ENCODE results near the gene CHD6.

DNA sequence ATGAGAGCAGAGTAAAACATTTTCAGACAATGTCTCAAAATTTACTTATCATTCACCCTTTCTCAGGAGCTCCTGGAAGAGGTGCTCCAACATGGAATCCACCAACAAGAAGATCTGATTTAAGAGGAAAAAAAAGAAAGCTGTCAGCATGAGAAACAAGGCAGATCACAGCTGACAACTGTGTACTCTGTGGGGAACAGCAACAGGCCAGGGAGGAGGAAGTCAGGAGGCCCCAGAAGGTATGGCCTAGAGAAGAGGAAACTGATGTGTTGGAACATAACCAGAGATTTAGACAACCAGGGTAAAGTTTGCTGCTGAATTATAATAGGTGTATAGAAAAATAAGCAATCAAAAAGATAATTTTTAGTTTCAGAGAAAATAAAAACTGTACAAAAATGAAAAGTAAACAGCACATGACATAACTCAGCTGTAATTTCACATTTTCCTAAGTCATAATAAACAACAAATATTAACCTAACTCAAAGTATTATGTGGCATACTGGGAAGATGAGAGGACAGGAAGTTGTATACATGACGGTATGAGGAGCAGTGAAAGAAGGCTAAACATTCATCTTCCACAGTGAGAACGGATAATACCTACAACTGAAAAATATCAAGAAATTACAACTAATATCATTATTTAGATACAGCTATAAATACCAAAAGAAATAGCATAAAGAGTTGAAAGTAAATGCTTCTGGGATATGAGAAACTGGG, 138.0 kb downstream of the CHD6 start:
- TF ChIP-seq EZH2 (IDR thresholded peaks at IDR 0.05; ENCODE audit: borderline replicate concordance, low read depth, low read length, poor library complexity, severe bottlenecking), result no peak
- TF ChIP-seq, protein P1, sequence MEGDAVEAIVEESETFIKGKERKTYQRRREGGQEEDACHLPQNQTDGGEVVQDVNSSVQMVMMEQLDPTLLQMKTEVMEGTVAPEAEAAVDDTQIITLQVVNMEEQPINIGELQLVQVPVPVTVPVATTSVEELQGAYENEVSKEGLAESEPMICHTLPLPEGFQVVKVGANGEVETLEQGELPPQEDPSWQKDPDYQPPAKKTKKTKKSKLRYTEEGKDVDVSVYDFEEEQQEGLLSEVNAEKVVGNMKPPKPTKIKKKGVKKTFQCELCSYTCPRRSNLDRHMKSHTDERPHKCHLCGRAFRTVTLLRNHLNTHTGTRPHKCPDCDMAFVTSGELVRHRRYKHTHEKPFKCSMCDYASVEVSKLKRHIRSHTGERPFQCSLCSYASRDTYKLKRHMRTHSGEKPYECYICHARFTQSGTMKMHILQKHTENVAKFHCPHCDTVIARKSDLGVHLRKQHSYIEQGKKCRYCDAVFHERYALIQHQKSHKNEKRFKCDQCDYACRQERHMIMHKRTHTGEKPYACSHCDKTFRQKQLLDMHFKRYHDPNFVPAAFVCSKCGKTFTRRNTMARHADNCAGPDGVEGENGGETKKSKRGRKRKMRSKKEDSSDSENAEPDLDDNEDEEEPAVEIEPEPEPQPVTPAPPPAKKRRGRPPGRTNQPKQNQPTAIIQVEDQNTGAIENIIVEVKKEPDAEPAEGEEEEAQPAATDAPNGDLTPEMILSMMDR (conservative IDR thresholded peaks at IDR 0.05; ENCODE audit: low read depth, low read length), result no peak

All from A673 (cell line).